Measurements from ENCODE around the gene CDH13.

DNA sequence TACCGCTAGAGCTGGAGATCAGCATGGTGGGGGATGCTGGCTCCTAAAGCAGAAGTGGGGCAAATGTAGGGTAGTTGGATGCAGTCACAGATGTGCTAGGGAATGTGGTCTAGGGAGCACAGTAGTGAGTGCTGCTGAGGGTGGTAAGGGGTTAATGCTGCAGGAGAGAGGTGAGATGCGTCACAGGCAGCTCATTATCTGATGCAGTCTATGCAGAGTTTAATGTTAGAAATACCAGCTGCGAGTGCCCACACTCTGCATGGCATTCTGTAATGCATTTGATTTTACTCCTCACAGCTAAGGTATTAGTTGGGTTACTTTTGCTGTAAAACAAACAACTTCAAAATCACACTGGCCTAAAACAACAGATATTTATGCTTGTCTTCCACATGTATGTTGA, 689.7 kb downstream of the CDH13 start:
- TF ChIP-seq POLR2A (conservative IDR thresholded peaks at IDR 0.05): no peak
- TF ChIP-seq KDM1A (IDR thresholded peaks at IDR 0.05): no peak
- no peak for TF ChIP-seq SMARCE1 (IDR thresholded peaks at IDR 0.05)
- TF ChIP-seq, protein P1, sequence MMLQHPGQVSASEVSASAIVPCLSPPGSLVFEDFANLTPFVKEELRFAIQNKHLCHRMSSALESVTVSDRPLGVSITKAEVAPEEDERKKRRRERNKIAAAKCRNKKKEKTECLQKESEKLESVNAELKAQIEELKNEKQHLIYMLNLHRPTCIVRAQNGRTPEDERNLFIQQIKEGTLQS (IDR thresholded peaks at IDR 0.05): no peak
- TF ChIP-seq, protein P1 (CRISPR knock-in tag; conservative IDR thresholded peaks at IDR 0.05): no peak
- no peak for TF ChIP-seq ZNF695 (CRISPR knock-in tag; IDR thresholded peaks at IDR 0.05)
- no peak for TF ChIP-seq GABPA (tag; conservative IDR thresholded peaks at IDR 0.05; ENCODE audit: low read depth)
- TF ChIP-seq ZNF282 (CRISPR knock-in tag; IDR thresholded peaks at IDR 0.05): no peak

Measured in K562 (cell line).